IMR-90 (cell line): Measurements from ENCODE around the gene RHOB. TPM values are rescaled to one million over a fixed set of nuclear protein-coding genes. Genes with fewer than 3 reads are reported as not detected.

Experiments
- ATAC-seq: fragments of 200-7000 bp; cut with Tn5 transposase; 2 replicates; pipeline ENCODE4 v1.9.1; 2020; ENCODE audit warnings: low read depth, mild to moderate bottlenecking, moderate library complexity
- BruUV-seq: library from RNA; stranded (reverse); fragments of 400-500 nt; replicated peaks from 2 replicates; lab custom pipeline; 2021; lab: Mats Ljungman, UMichigan
- CTCF ChIA-PET: fragments of 300-600 bp; formaldehyde crosslinking; extraction: SDS; loops from one replicate; lab custom pipeline; 2021; ENCODE audit warnings: antibody characterized with exemption; lab: Yijun Ruan, JAX
- POLR2A ChIA-PET: fragments of 300-600 bp; sonication (Branson Sonifier 250); formaldehyde crosslinking; loops from one replicate; lab custom pipeline; 2022; ENCODE audit warnings: antibody characterized with exemption; ENCODE audit not compliant: unreplicated experiment; lab: Charles Lee
- DNase-seq: peaks from one replicate; pipeline ENCODE4 v3.0.0; 2013
- H2AFZ ChIP-seq: replicated peaks from 2 replicates; pipeline ENCODE3; 2013; ENCODE audit warnings: low read length, mild to moderate bottlenecking; ENCODE audit not compliant: poor library complexity
- H2AK5ac ChIP-seq: 2 replicates; pipeline ENCODE4 v1.6.1; 2013; ENCODE audit warnings: low read depth, low read length, inconsistent platforms
- H2AK9ac ChIP-seq: replicated peaks from 2 replicates; pipeline ENCODE3; 2013; ENCODE audit warnings: mild to moderate bottlenecking, low read depth, low read length, moderate library complexity; ENCODE audit not compliant: poor library complexity
- H2BK120ac ChIP-seq: 2 replicates; pipeline ENCODE4 v1.6.1; 2013; ENCODE audit warnings: low read depth, low read length, inconsistent platforms
- H2BK15ac ChIP-seq: 3 replicates; pipeline ENCODE4 v1.6.1; 2013; ENCODE audit warnings: low read depth, low read length, inconsistent platforms
- H2BK20ac ChIP-seq: 2 replicates; pipeline ENCODE4 v1.6.1; 2013; ENCODE audit warnings: low read depth, mild to moderate bottlenecking, inconsistent platforms, low read length, moderate library complexity
- H2BK5ac ChIP-seq: 2 replicates; pipeline ENCODE4 v1.6.1; 2013; ENCODE audit warnings: mild to moderate bottlenecking, low read depth, low read length, inconsistent platforms; ENCODE audit not compliant: poor library complexity, severe bottlenecking
- H3K14ac ChIP-seq: replicated peaks from 2 replicates; pipeline ENCODE4 v1.6.1; 2013; ENCODE audit warnings: low read depth, low read length, inconsistent platforms
- H3K18ac ChIP-seq: 2 replicates; pipeline ENCODE4 v1.6.1; 2013; ENCODE audit warnings: low read depth, low read length, control low read depth
- H3K23ac ChIP-seq: 2 replicates; pipeline ENCODE4 v1.6.1; 2013; ENCODE audit warnings: low read depth, low read length, inconsistent platforms
- H3K27ac ChIP-seq: 2 replicates; pipeline ENCODE4 v1.5.1; 2013; ENCODE audit warnings: mild to moderate bottlenecking, control low read depth, low read length; ENCODE audit not compliant: insufficient read depth
- H3K27me3 ChIP-seq: 2 replicates; pipeline ENCODE4 v1.6.1; 2013; ENCODE audit warnings: low read length; ENCODE audit not compliant: control insufficient read depth, insufficient read depth
- H3K36me3 ChIP-seq: 2 replicates; pipeline ENCODE4 v1.6.1; 2013; ENCODE audit warnings: low read length, mixed read lengths; ENCODE audit not compliant: control insufficient read depth, insufficient read depth
- H3K4ac ChIP-seq: 2 replicates; pipeline ENCODE4 v1.6.1; 2013; ENCODE audit warnings: low read depth, low read length, inconsistent platforms
- H3K4me1 ChIP-seq: 2 replicates; pipeline ENCODE4 v1.6.1; 2013; ENCODE audit warnings: low read length, mixed read lengths; ENCODE audit not compliant: control insufficient read depth, insufficient read depth
- H3K4me2 ChIP-seq: 2 replicates; pipeline ENCODE4 v1.6.1; 2013; ENCODE audit warnings: low read depth, mild to moderate bottlenecking, control low read depth, low read length, moderate library complexity
- H3K4me3 ChIP-seq: 2 replicates; pipeline ENCODE4 v1.5.1; 2013; ENCODE audit warnings: low read depth, mild to moderate bottlenecking, control low read depth, low read length, moderate library complexity; ENCODE audit not compliant: insufficient read depth
- H3K56ac ChIP-seq: 2 replicates; pipeline ENCODE4 v1.6.1; 2013; ENCODE audit warnings: low read length, inconsistent platforms; ENCODE audit not compliant: insufficient read depth; ENCODE audit errors: extremely low read depth
- H3K79me1 ChIP-seq, 2 experiments: 2 replicates each; pipeline ENCODE4 v1.6.1; 2013; ENCODE audit warnings: low read length in 2 of 2, inconsistent platforms in 1 of 2, low read depth in 1 of 2
- H3K9ac ChIP-seq: 2 replicates; pipeline ENCODE4 v1.6.1; 2013; ENCODE audit warnings: low read depth, low read length, control low read depth
- H3K9me1 ChIP-seq: 2 replicates; pipeline ENCODE4 v1.6.1; 2013; ENCODE audit warnings: low read length, inconsistent platforms; ENCODE audit not compliant: insufficient read depth
- H3K9me3 ChIP-seq: 2 replicates; pipeline ENCODE4 v1.6.1; 2013; ENCODE audit warnings: low read length; ENCODE audit not compliant: control insufficient read depth, insufficient read depth
- H4K20me1 ChIP-seq: 2 replicates; pipeline ENCODE4 v1.6.1; 2013; ENCODE audit warnings: low read length, inconsistent platforms; ENCODE audit not compliant: insufficient read depth
- H4K5ac ChIP-seq: 2 replicates; pipeline ENCODE4 v1.6.1; 2013; ENCODE audit warnings: mild to moderate bottlenecking, low read depth, low read length, control low read depth
- H4K8ac ChIP-seq, 2 experiments: 2 replicates each; pipeline ENCODE4 v1.6.1; 2013; ENCODE audit warnings: low read depth in 2 of 2, low read length in 2 of 2, control low read depth in 1 of 2, inconsistent platforms in 1 of 2
- H4K91ac ChIP-seq: 2 replicates; pipeline ENCODE4 v1.6.1; 2013; ENCODE audit warnings: low read depth, low read length, inconsistent platforms; ENCODE audit not compliant: insufficient read depth
- BHLHE40 ChIP-seq: fragments of 150-350 bp; IDR thresholded peaks from 2 replicates; pipeline ENCODE4 v1.6.1; 2016; ENCODE audit warnings: mild to moderate bottlenecking, low read depth, low read length
- CEBPB ChIP-seq: IDR thresholded peaks from 2 replicates; pipeline ENCODE4 v1.6.1; 2012; ENCODE audit warnings: low read depth, low read length, improper control_type of control experiment
- ELK1 ChIP-seq: fragments of 150-350 bp; IDR thresholded peaks from 2 replicates; pipeline ENCODE4 v1.6.1; 2016; ENCODE audit warnings: low read depth, mild to moderate bottlenecking, low read length, moderate library complexity, borderline replicate concordance
- FOS ChIP-seq: fragments of 150-350 bp; IDR thresholded peaks from 2 replicates; pipeline ENCODE4 v1.6.1; 2016; ENCODE audit warnings: low read depth, low read length
- MAZ ChIP-seq: IDR thresholded peaks from 2 replicates; pipeline ENCODE4 v1.6.1; 2012; ENCODE audit warnings: low read depth, mild to moderate bottlenecking, low read length, improper control_type of control experiment, moderate library complexity, borderline replicate concordance
- NFE2L2 ChIP-seq: fragments of 150-350 bp; IDR thresholded peaks from 2 replicates; pipeline ENCODE4 v1.6.1; 2016; ENCODE audit warnings: low read depth, mild to moderate bottlenecking, low read length
- POLR2A ChIP-seq: IDR thresholded peaks from 2 replicates; pipeline ENCODE4 v1.6.1; 2012; ENCODE audit warnings: mild to moderate bottlenecking, low read depth, low read length
- RAD21 ChIP-seq: IDR thresholded peaks from 2 replicates; pipeline ENCODE4 v1.6.1; 2012; ENCODE audit warnings: low read length, improper control_type of control experiment
- RCOR1 ChIP-seq: IDR thresholded peaks from 2 replicates; pipeline ENCODE4 v1.6.1; 2012; ENCODE audit warnings: mild to moderate bottlenecking, low read length, improper control_type of control experiment; ENCODE audit not compliant: insufficient replicate concordance
- RFX5 ChIP-seq: IDR thresholded peaks from 2 replicates; pipeline ENCODE4 v1.8.0; 2012; ENCODE audit warnings: low read depth, mild to moderate bottlenecking, low read length, moderate library complexity
- SMC3 ChIP-seq: fragments of 150-350 bp; IDR thresholded peaks from 2 replicates; pipeline ENCODE4 v1.6.1; 2016; ENCODE audit warnings: low read depth, mild to moderate bottlenecking, antibody characterized with exemption, low read length, moderate library complexity
- USF2 ChIP-seq: fragments of 150-350 bp; IDR thresholded peaks from 2 replicates; pipeline ENCODE4 v1.6.1; 2017; ENCODE audit warnings: mild to moderate bottlenecking, antibody characterized with exemption, low read length, low read depth
- WGBS, 2 experiments: methylation state at CpG; one replicate each; pipeline versions ENCODE4 v1.1.5 to v1.1.7; 2013; ENCODE audit warnings: missing lambda C conversion rate in 2 of 2; ENCODE audit not compliant: insufficient read length in 1 of 2; ENCODE audit errors: extremely low coverage in 2 of 2; 5-methylcytosine and 5-hydroxymethylcytosine counted together
- dilution Hi-C: fragments of 300-500 bp; cut with HindIII; formaldehyde crosslinking; loops from one replicate; pipeline ENCODE4 v1.14.3; 2018; ENCODE audit warnings: low sequenced_read_pairs; ENCODE audit not compliant: unreplicated experiment
- in situ Hi-C: fragments of 300-500 bp; cut with MboI; formaldehyde crosslinking; loops from 3 replicates; pipeline ENCODE4 v1.14.3; 2019; ENCODE audit warnings: low sequenced_read_pairs, inconsistent platforms, mixed read lengths
- intact Hi-C: fragments of 100-400 bp; cut with micrococcal nuclease; formaldehyde crosslinking; loops from 2 replicates; pipeline ENCODE4 v1.10.0; 2022
- polyA plus RNA-seq, 3 experiments: library from polyadenylated mRNA; depleted of rRNA; stranded (reverse); fragments of >200 nt; gene quantifications; 2 replicates each; pipeline ENCODE4 v1.2.3, GENCODE V29; 2012; ENCODE audit warnings: low replicate concordance in 1 of 3
- total RNA-seq: library from RNA; depleted of rRNA; stranded (reverse); fragments of >200 nt; gene quantifications from 2 replicates; pipeline ENCODE4 v1.2.3, GENCODE V29; 2012

The RHOB gene
- total and polyA plus RNA-seq, 2 of the 4 experiments (the other 2 are of a cell fraction) = 112 to 149 TPM

- Histone ChIP-seq H3K4ac (no peak overlapping the region), H3K9me1 (no peaks in the 10 kb centered on the region; the same call in 1 of the 2 replicates), H3K14ac (no peak overlapping the region), H4K8ac (no peak overlapping the region), H3K56ac (no peak overlapping the region), H2AK5ac (no peak overlapping the region), H3K27me3 (peaks cover 14% of the 10 kb centered on the region), H3K4me3 (no peak overlapping the region), H3K23ac (no peak overlapping the region), H3K79me1 (no peaks in the 10 kb centered on the region), H2BK15ac (no peak overlapping the region), H3K9me3 (no peaks in the 10 kb centered on the region), H2BK5ac (no peak overlapping the region), H2AFZ (no peak overlapping the region), H4K91ac (no peak overlapping the region), H4K5ac (no peak overlapping the region), H3K4me1 (no peaks in the 10 kb centered on the region), H3K36me3 (no peaks in the 10 kb centered on the region), H2BK120ac (no peak overlapping the region), H3K9ac (no peak overlapping the region), H3K18ac (no peak overlapping the region), H3K27ac (no peak overlapping the region), H2BK20ac (no peak overlapping the region), H3K4me2 (no peak overlapping the region), H2AK9ac (no peak overlapping the region), H4K20me1 (no peaks in the 10 kb centered on the region)
- 50% methylated on average over 1 of the region's 3 CpGs; no CpG with 5 or more reads in 1 of the 2 experiments for whole genome bisulfite sequencing, 2 experiments
- ChIA-PET CTCF (no interaction called here), POLR2A (no interaction called here)
- intact Hi-C loops (no loop called here), dilution Hi-C loops (no loop called here), in situ Hi-C loops (no loop called here)
- TF ChIP-seq MAZ (no peak), FOS (no peak), BHLHE40 (no peak), NFE2L2 (no peak), RFX5 (no peak), ELK1 (no peak), USF2 (no peak), POLR2A (no peak), RCOR1 (no peak), SMC3 (no peak), CEBPB (no peak), RAD21 (no peak)
- ATAC-seq = no peak
- no peak for DNase-seq
- no TSS peak for BruUV-seq
Measured at GRCh38 chr2:20475567-20475952, 28.7 kb downstream of the RHOB start.
